ENCODE results near the gene UBE2I. TPM values are rescaled to one million over a fixed set of nuclear protein-coding genes. Genes with fewer than 3 reads are reported as not detected.

The UBE2I gene
- total and polyA plus RNA-seq, 2 donors from 2014 or later, result 62.2 to 97.1 TPM

GRCh38 chr16:1312467-1312816 lies 3.0 kb downstream of the UBE2I start:
- H3K4me3 ChIP-seq (ENCODE audit: low read length in 3 of 3), result peak overlapping the region in 1 of 3 donors; percentile 70
- TF ChIP-seq, protein P1, sequence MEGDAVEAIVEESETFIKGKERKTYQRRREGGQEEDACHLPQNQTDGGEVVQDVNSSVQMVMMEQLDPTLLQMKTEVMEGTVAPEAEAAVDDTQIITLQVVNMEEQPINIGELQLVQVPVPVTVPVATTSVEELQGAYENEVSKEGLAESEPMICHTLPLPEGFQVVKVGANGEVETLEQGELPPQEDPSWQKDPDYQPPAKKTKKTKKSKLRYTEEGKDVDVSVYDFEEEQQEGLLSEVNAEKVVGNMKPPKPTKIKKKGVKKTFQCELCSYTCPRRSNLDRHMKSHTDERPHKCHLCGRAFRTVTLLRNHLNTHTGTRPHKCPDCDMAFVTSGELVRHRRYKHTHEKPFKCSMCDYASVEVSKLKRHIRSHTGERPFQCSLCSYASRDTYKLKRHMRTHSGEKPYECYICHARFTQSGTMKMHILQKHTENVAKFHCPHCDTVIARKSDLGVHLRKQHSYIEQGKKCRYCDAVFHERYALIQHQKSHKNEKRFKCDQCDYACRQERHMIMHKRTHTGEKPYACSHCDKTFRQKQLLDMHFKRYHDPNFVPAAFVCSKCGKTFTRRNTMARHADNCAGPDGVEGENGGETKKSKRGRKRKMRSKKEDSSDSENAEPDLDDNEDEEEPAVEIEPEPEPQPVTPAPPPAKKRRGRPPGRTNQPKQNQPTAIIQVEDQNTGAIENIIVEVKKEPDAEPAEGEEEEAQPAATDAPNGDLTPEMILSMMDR (IDR thresholded peaks at IDR 0.05; ENCODE audit: borderline replicate concordance, extremely low read depth, insufficient read depth), result no peak
- intact Hi-C loops (cut with DNase I), result no loop called here

DNA sequence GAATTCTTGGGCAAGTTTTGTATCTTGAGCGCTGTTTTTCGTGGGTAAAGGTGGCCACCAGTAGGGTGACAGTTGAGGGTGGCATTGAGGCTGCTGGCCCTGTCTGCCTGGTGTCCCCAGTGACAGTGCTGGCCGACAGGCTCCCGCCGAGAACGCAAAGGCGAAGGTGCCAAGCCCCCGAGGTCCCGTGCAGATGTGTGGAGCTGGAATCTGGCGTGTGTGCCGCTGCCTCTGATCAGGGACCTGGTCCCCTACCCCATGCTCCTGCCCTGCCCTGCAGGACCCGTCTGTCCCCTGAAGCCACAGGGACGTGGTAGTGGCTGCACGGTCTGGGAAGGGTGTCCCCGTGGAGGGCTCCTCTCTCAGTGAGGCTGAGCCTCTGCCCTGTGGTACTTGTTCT lies 3.5 kb downstream of the UBE2I start:
- Histone ChIP-seq H3K9ac (ENCODE audit: low read length in 3 of 3) (no peak overlapping the region), H3K4me3 (ENCODE audit: low read length in 3 of 3) (no peak overlapping the region), H3K27ac (ENCODE audit: low read depth in 2 of 2, low read length in 2 of 2) (no peak overlapping the region), H3K36me3 (ENCODE audit: control insufficient read depth in 2 of 3, insufficient read depth in 3 of 3, low read length in 3 of 3) (peaks cover 3 to 24% (median 21%) of the 10 kb centered on the region in 3 donors), H3K27me3 (ENCODE audit: control insufficient read depth, insufficient read depth, low read length) (no peaks in the 10 kb centered on the region), H3K4me1 (ENCODE audit: control insufficient read depth in 2 of 3, insufficient read depth in 2 of 3, low read depth in 1 of 3, low read length in 3 of 3) (peaks cover 0 to 29% (median 10%) of the 10 kb centered on the region in 3 donors), H3K9me3 (ENCODE audit: control insufficient read depth in 2 of 3, insufficient read depth in 1 of 3, low read length in 3 of 3) (no peaks in the 10 kb centered on the region)
- intact Hi-C loops (cut with DNase I), result no loop called here
- FAIRE-seq (no peak), DNase-seq (no peak)
- TF ChIP-seq, protein P1 (IDR thresholded peaks at IDR 0.05; ENCODE audit: borderline replicate concordance, extremely low read depth, insufficient read depth), result no peak

More at GRCh38 chr16:1312467-1312816, 3.0 kb downstream of the UBE2I start:
- no peak for FAIRE-seq
- H3K9me3 ChIP-seq (ENCODE audit: control insufficient read depth in 2 of 3, insufficient read depth in 1 of 3, low read length in 3 of 3), result no peaks in the 10 kb centered on the region
- DNase-seq, result no peak
- peaks cover 0 to 29% (median 10%) of the 10 kb centered on the region in 3 donors for H3K4me1 ChIP-seq (ENCODE audit: control insufficient read depth in 2 of 3, insufficient read depth in 2 of 3, low read depth in 1 of 3, low read length in 3 of 3)
- peak overlapping the region in 1 of 2 donors; percentile 32 for H3K27ac ChIP-seq (ENCODE audit: low read depth in 2 of 2, low read length in 2 of 2)
- H3K9ac ChIP-seq (ENCODE audit: low read length in 3 of 3), result peak overlapping the region in 1 of 3 donors; percentile 34
- peaks cover 3 to 21% (median 16%) of the 10 kb centered on the region in 3 donors for H3K36me3 ChIP-seq (ENCODE audit: control insufficient read depth in 2 of 3, insufficient read depth in 3 of 3, low read length in 3 of 3)
- no peaks in the 10 kb centered on the region for H3K27me3 ChIP-seq (ENCODE audit: control insufficient read depth, insufficient read depth, low read length)

DNA sequence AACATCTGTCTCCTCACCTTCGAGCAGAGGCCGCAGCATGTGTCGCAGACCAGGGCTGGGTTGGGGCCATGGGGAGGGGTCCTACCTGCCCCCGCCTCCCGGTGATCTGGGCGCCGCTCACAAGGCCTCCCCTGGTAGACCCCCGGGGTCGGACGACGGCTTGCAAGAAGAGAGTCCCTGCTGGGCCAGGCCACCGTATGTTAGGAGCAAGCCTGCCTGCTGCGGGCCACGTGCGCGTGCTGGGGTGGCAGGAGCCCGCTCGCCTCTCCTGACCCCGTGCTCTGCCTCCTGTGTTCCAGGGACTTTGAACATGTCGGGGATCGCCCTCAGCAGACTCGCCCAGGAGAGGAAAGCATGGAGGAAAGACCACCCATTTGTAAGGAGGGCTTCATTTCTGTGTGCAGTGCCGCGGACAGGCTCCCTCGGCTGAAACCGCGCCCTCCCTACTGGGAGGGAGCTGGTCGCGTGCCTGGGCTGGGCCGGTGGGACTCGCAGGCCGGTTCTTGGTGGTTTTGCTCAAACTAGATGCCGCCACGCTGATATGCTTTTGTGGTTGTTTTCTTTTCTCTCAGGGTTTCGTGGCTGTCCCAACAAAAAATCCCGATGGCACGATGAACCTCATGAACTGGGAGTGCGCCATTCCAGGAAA lies 4.4 kb downstream of the UBE2I start:
- no peak overlapping the region for H3K4me3 ChIP-seq (ENCODE audit: low read length in 3 of 3)
- DNase-seq (no peak), FAIRE-seq (no peak)
- intact Hi-C loops (cut with DNase I), result no loop called here
- no peaks in the 10 kb centered on the region for H3K9me3 ChIP-seq (ENCODE audit: control insufficient read depth in 2 of 3, insufficient read depth in 1 of 3, low read length in 3 of 3)
- H3K9ac ChIP-seq (ENCODE audit: low read length in 3 of 3), result no peak overlapping the region
- H3K4me1 ChIP-seq (ENCODE audit: control insufficient read depth in 2 of 3, insufficient read depth in 2 of 3, low read depth in 1 of 3, low read length in 3 of 3), result peaks cover 0 to 27% (median 10%) of the 10 kb centered on the region in 3 donors
- H3K36me3 ChIP-seq (ENCODE audit: control insufficient read depth in 2 of 3, insufficient read depth in 3 of 3, low read length in 3 of 3), result peaks cover 6 to 31% (median 30%) of the 10 kb centered on the region in 3 donors
- no peak overlapping the region for H3K27ac ChIP-seq (ENCODE audit: low read depth in 2 of 2, low read length in 2 of 2)
- TF ChIP-seq, protein P1 (IDR thresholded peaks at IDR 0.05; ENCODE audit: borderline replicate concordance, extremely low read depth, insufficient read depth), result no peak
- H3K27me3 ChIP-seq (ENCODE audit: control insufficient read depth, insufficient read depth, low read length), result no peaks in the 10 kb centered on the region
